Measurements from ENCODE around the gene C1orf210. TPM values are rescaled to one million over a fixed set of nuclear protein-coding genes. Genes with fewer than 3 reads are reported as not detected.
A peak's percentile ranks its signal among the peaks of the same experiment; 100 is the strongest.

C1orf210 gene
- total RNA-seq, 1 experiment from 2014 or later = 7.8 TPM

GRCh38 chr1:43243299-43243698, 42.1 kb downstream of the C1orf210 start:
- Mint-ChIP-seq H3K9me3 (ENCODE audit: unreplicated experiment) (peaks cover 21% of the 10 kb centered on the region), H3K4me3 (ENCODE audit: unreplicated experiment) (no peak overlapping the region), H3K4me1 (ENCODE audit: low read depth, unreplicated experiment) (no peaks in the 10 kb centered on the region), H3K36me3 (ENCODE audit: insufficient read depth, unreplicated experiment) (no peaks in the 10 kb centered on the region), H3K27ac (ENCODE audit: unreplicated experiment) (no peak overlapping the region), H3K27me3 (ENCODE audit: insufficient read depth, unreplicated experiment) (no peaks in the 10 kb centered on the region)
- no peak for DNase-seq
- POLR2A ChIA-PET = no interaction called here
- H3K9me3 ChIP-seq = peaks cover 5% of the 10 kb centered on the region; the same call in 1 of the 2 replicates
- no TSS peak for BruUV-seq (replicated peaks)
- intact Hi-C loops (cut with micrococcal nuclease; ENCODE audit: unreplicated experiment) = no loop called here
- H3K36me3 ChIP-seq (ENCODE audit: control insufficient read depth, insufficient read depth, low read length) = no peaks in the 10 kb centered on the region
- no peak for TF ChIP-seq CTCF (IDR thresholded peaks at IDR 0.05; ENCODE audit: insufficient read depth in 1 of 2, low read depth in 1 of 2, low read length in 1 of 2, severe bottlenecking in 1 of 2, unreplicated experiment in 1 of 2)
- no peak overlapping the region for H3K4me3 ChIP-seq (ENCODE audit: low read depth, low read length)
- no peaks in the 10 kb centered on the region for H3K4me1 ChIP-seq
- CTCF ChIA-PET = no interaction called here
- H3K27me3 ChIP-seq (replicated peaks; ENCODE audit: control insufficient read depth, insufficient read depth, low read length) = no peaks in the 10 kb centered on the region

DNA sequence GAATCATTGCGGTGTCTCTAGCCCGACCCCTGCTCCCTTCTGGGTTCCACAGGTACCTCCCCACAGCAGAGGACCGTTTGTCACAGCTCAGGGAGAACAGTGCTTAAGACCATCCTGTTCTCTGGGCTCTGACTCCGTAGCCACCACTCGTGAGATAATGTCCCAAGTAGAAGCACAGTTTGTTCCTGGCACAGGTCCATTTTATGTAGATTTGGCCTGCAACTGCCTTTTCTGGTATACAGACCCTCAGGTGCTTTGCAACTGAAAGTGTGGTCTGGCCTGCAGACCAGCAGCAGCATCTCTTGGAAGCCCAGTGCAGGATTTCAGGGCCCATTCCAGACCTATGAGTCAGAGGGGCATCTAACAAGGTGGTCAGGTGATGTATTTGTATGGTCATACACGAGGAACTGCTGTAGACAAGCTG, 44.0 kb downstream of the C1orf210 start:
- no peaks in the 10 kb centered on the region; the same call in 1 of the 2 replicates for H3K9me3 ChIP-seq
- H3K27me3 ChIP-seq (replicated peaks; ENCODE audit: control insufficient read depth, insufficient read depth, low read length) = no peaks in the 10 kb centered on the region
- DNase-seq = peak; percentile 9 to 45
- CTCF ChIA-PET = no interaction called here
- no peaks in the 10 kb centered on the region for H3K4me1 Mint-ChIP-seq (ENCODE audit: low read depth, unreplicated experiment)
- no peaks in the 10 kb centered on the region for H3K27me3 Mint-ChIP-seq (ENCODE audit: insufficient read depth, unreplicated experiment)
- H3K36me3 Mint-ChIP-seq (ENCODE audit: insufficient read depth, unreplicated experiment) = no peaks in the 10 kb centered on the region
- TF ChIP-seq CTCF (IDR thresholded peaks at IDR 0.05; ENCODE audit: insufficient read depth in 1 of 2, low read depth in 1 of 2, low read length in 1 of 2, severe bottlenecking in 1 of 2, unreplicated experiment in 1 of 2) = no peak
- intact Hi-C loops (cut with micrococcal nuclease; ENCODE audit: unreplicated experiment) = no loop called here
- H3K4me3 ChIP-seq (ENCODE audit: low read depth, low read length) = no peak overlapping the region
- H3K27ac Mint-ChIP-seq (ENCODE audit: unreplicated experiment) = peak overlapping the region; percentile 46
- POLR2A ChIA-PET = no interaction called here
- H3K36me3 ChIP-seq (ENCODE audit: control insufficient read depth, insufficient read depth, low read length) = no peaks in the 10 kb centered on the region
- H3K4me1 ChIP-seq = no peaks in the 10 kb centered on the region
- no TSS peak for BruUV-seq (replicated peaks)
- peaks cover 11% of the 10 kb centered on the region for H3K9me3 Mint-ChIP-seq (ENCODE audit: unreplicated experiment)
- no peak overlapping the region for H3K4me3 Mint-ChIP-seq (ENCODE audit: unreplicated experiment)

DNA sequence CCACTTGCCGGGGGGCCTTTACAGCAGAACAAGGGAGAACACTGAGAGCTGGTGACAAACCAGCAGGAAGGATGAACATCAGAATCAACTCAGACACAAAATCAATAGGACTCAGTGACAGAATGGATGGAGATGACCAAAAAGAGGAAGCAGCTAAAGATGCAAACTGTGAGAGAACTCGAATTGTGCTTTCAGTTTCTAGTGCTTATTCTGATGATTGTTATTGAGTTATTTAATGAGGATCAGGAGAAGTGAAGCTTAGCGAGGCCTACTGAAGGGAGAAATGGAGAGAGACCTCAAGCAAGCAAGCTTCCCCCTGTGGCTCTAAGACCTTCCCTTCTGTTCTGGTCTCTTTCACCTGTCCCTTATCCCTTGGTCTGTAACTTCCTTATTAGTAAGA, 45.9 kb downstream of the C1orf210 start:
- CTCF ChIA-PET = interaction anchor here (0.6 kb wide), 1 partner anchor 130 kb away, joined by 4 read pairs; no protein-coding TSS in a partner anchor
- intact Hi-C loops (cut with micrococcal nuclease; ENCODE audit: unreplicated experiment) = loop anchor here (10.0 kb wide), 1 partner anchor 45 kb away; the partner anchor contains the start of gene C1orf210
- no TSS peak for BruUV-seq (replicated peaks)
- no peaks in the 10 kb centered on the region for H3K27me3 Mint-ChIP-seq (ENCODE audit: insufficient read depth, unreplicated experiment)
- no peaks in the 10 kb centered on the region for H3K27me3 ChIP-seq (replicated peaks; ENCODE audit: control insufficient read depth, insufficient read depth, low read length)
- H3K9me3 ChIP-seq = no peaks in the 10 kb centered on the region
- POLR2A ChIA-PET = no interaction called here
- H3K36me3 Mint-ChIP-seq (ENCODE audit: insufficient read depth, unreplicated experiment) = no peaks in the 10 kb centered on the region
- no peak overlapping the region for H3K27ac Mint-ChIP-seq (ENCODE audit: unreplicated experiment)
- H3K4me1 ChIP-seq = no peaks in the 10 kb centered on the region
- TF ChIP-seq CTCF (IDR thresholded peaks at IDR 0.05; ENCODE audit: insufficient read depth in 1 of 2, low read depth in 1 of 2, low read length in 1 of 2, severe bottlenecking in 1 of 2, unreplicated experiment in 1 of 2) = no peak
- H3K4me3 ChIP-seq (ENCODE audit: low read depth, low read length) = no peak overlapping the region
- no peaks in the 10 kb centered on the region for H3K9me3 Mint-ChIP-seq (ENCODE audit: unreplicated experiment)
- DNase-seq = no peak
- no peaks in the 10 kb centered on the region for H3K4me1 Mint-ChIP-seq (ENCODE audit: low read depth, unreplicated experiment)
- no peak overlapping the region for H3K4me3 Mint-ChIP-seq (ENCODE audit: unreplicated experiment)
- H3K36me3 ChIP-seq (ENCODE audit: control insufficient read depth, insufficient read depth, low read length) = no peaks in the 10 kb centered on the region
